Fibroblast of peridontal ligament (primary cell): ENCODE measurements around the gene EMC8.

Source experiments
- DNase-seq: peaks from one replicate; pipeline ENCODE4 v3.0.0-alpha.2; 2010; ENCODE audit errors: extremely low read depth

Gene EMC8

DNA sequence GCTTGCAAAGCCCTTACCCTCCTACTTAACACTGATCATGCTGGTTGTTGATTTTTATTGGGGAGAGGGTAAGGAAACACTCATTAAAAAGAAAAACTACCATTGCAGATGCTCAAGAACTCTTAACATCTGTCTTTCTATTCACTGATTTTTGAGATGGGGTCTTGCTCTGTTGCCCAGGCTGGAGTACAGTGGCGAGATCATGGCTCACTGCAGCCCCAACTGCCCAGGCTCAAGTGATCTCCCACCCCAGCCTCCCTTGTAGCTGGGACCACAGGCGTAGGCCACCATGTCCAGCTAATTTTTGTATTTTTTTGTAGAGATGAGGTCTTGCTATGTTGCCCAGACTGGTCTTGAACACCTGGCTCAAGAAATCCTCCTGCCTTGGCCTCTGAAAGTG, 14.5 kb downstream of the EMC8 start:
- no peak for DNase-seq

DNA sequence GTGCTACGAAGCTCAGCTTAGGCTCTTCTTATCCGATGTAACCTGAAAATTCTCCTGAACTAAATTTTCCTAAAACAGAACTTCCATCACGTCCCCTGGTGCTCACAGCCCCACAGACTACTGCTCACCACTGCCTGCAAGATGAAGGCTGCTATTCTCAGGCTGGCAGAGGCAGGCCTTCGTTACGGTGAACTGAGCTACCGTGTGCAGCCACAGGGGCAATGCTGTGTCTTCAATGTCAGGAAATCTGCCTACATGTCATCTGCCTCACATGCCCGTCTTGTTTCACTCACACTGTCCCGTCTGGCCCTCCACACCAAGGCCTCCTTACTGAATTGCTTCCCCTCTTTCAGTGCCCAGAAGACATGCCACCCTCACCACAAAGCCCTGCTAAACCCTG, 15.9 kb downstream of the EMC8 start:
- no peak for DNase-seq

DNA sequence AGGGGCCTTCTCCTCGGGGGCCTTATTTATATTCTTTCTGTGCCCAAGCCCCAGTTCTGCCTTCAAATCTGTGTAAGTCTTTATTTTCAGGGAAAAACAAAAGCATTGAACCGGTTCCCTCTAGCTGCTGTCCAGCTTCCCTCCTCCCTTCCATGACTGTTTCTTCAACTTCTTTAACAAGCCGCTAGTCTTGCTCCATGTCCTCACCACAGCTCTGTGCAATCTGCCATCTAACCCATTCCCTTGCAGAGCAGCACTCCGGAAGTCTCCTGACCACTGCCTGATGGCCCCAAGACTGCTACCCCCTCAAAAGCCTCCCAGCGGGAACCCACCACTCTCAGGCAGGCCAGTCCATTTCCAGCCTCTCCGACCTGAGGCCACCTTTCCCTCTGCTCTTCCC, 16.9 kb downstream of the EMC8 start:
- DNase-seq = no peak

DNA sequence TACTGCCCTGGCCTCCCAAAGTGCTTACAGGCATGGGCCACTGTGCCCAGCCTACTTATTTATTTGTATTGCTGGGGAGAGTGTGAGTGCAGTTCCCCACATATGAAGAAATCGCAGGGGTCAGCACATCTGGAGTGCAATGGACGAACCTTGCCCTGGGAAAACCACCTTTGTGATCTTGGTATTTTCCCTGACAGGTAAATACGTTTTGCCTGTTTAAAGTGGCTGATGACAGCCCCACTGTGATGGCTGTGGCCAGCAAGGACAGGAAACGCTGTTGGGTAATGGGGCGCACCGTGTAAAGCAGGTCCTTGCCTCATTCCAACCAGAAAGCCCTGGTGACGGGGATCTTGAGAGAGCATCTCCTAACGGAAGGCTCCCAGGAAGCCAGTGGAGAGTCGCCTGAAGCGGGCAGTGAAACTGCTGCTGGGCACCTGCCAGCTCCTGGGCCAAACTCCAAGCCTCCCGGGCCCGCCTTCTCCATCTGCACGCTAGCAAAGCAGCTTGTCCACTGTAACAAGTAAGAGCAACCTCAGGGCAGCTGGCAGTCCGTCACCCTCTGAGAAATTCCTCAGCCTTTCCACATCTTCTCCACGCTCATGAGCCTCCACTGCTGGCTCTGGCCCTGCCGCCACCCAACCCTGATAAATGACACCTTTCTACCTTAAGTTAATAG, 17.5 kb downstream of the EMC8 start:
- DNase-seq = peak; percentile 53

DNA sequence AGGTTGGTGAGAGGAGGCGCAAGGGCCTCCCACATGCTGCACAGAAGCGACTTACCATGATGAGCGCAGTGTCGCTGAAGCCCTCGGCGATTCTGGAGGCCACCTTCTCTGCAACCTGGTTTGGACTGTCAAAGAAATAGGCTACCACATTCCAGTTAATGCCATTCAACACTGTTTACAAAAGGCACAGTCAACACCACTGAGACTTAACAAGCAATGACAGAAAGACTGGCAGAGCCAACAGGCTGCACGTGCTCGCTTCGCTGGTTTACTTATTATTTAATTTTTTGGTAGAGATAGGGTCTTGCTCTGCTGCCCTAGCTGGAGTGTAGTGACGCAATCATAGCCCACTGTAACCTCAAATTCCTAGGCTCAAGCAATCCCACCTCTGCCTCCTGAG, 18.2 kb downstream of the EMC8 start:
- no peak for DNase-seq

DNA sequence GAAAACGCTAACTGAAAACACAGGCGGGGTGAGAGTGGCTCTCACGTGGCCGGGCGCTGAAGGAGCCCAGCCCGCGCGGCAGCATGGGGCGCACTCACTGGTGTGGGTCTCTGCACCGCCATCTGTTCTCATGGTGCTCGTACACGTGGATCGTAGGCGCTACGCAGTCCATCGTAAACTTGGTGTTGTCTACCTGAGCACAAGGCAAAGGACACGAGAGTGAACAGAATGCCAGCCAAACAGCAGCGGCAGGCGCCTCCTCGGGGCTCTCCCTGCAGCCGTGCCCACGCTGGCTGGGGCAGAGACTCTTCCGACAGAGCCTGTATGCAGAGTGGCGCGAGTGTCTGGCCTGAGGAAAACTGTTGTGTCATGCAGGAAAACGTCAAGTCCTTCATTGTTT, 19.1 kb downstream of the EMC8 start:
- no peak for DNase-seq

DNA sequence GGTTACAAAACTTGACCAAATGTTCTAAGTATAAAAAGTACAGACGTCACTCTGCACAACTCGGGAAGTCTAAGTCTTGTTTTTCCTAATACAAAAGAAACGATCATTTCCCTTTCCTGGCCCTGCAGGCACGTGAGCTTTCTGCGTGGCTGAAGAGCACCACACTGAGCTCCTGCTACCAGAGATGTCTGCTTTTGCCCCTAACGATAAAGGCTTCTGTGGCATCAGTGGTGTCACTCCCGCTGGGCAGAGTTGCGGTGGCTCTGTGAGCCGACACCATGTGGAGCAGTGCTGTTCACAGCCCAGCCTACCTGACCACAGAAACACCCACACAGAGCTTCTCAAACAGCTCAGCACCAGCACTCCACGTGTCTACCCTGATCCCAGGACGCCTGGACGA, 20.5 kb downstream of the EMC8 start:
- no peak for DNase-seq

DNA sequence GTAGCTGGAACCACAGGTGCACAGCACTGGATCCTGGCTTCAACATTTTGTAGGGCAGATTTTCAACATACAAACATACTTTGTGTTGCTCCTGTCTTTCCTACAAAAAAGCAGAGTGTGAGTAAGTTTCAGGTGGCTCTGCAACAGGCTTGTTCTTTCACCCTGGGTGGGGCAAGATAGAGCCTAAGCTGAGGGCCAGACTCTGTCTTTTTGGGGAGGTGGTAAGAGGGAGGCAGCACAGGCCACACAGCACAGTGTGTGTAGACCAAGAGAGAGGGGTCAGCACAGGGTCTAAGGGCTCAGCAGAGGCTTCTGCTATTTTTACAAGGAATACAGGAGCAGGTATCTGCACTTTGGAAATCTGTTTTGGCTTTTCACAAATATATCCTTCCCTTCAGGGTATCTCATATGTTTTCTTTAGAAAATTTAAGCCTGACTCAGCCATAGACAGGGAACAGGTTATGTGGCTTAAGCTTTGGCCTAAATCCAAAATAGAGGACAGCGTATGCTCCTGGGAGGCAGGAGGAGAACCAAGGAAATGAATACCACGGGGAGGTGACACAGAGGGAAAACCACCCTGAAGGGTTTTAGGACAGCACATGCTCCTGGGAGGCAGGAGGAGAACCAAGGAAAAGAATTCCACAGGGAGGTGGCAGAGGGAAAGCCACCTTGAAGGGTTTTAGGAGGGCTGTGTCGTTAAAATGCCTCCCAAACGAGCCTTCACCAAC, 21.6 kb downstream of the EMC8 start:
- DNase-seq = no peak

DNA sequence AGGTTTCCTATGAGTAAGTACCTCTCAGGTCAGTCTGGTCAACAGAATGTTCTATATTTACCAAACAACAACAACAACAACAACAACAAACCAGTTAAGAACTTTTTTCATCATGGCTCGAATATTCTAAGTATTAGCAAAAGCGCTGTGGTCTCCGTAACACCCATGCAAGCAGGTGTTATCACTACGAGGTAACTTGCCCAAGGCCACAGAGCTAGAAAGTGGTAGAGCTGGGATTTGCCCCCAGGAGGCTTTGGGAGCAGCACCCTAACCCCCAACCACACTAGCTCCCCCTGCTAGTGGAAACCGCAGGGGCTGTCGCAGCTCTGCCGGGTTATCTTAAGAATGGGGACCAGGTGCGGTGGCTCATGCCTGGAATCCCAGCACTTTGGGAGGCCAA, 24.5 kb downstream of the EMC8 start:
- DNase-seq = no peak

DNA sequence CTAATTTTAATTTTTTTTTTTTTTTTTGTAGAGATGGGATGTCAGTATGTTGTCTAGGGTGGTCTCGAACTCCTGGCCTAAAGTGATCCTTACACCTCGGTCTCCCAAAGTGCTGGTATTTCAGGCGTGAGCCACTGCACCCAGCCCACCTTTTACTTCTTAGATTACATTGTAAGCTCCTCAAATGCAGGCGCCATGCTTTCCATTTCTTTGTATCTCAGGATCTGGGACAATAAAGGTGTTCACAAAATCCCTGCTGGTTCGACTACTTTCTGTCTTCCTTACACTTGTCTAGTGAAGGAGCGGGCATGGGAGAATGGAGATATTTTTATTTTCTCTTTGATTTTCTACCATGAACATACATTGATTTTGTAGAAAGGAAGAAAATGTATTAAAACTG, 25.2 kb downstream of the EMC8 start:
- DNase-seq = no peak

DNA sequence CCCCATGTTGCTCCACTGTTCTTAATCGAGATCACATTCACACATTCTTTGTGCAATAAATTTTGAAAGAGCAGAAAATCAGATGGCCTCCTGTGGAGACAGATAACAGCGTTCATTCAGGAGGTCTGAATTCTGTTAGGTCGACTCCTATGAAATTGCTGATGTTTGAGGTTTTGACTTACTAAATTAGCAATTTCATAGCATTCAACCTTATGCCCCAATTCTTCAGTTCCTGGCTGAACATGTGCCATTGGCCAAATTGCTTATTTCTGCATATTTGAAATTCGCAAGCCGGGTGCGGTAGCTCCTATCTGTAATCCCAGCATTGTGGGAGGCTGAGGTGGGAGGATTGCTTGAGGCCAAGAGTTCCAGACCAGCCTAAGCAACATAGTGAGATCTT, 26.3 kb downstream of the EMC8 start:
- no peak for DNase-seq

DNA sequence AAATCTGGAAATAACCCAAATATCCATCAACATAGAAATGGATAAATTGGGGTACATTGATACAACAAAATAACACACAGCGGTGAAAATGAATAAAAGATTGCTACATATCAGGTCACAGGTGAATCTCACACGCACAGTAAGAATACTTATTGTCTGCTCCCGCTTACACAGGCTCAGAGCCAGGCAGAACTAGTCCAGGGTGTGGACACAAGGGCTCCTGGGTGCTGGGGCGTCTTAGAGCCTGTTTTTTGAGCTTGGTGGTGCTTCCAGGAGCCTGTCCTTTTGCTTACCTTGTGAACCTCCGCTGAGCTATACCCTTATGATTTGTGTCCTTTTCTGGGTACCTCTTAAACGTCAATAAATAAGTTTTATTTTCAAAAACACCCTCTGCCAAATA, 28.6 kb downstream of the EMC8 start:
- no peak for DNase-seq

DNA sequence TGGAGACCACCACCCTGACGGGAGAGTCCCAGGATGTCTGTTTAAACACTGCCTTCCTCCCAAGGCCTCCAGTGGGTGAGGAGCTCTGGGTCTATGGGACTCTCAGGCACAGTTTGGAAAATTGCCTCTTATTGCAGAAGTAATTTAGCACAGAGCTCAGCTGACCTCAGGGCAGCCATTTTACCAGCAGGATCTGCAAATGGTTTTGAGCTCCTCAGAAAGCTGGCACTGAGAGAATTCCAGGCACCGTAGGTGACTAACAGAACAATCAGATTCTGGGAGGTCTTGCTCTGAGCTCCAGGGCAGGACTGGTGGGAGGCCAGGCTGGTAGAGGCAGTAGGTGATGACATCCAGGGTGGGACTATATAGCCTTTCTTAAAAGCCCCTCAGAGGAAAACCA, 31.1 kb downstream of the EMC8 start:
- DNase-seq = no peak

DNA sequence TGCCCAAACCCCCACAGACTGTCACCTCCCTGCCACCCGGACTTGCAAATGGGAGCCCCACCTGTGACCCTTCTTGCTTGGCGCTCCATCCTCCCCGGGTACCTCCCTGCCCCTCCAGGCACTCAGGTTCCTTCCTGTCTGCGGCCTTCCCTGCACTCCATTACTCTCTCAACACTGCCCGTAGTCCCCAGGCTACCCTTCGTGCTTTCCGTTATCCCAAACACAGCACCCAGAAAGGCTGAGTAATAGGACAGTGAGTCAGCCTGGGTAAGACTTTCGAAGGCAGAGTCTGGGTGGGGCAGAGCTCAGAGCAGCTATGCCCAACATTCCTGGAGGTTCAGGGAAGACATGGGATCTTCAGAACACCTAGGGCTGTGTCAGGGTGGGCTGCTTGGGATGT, 31.8 kb downstream of the EMC8 start:
- DNase-seq = peak; percentile 80

DNA sequence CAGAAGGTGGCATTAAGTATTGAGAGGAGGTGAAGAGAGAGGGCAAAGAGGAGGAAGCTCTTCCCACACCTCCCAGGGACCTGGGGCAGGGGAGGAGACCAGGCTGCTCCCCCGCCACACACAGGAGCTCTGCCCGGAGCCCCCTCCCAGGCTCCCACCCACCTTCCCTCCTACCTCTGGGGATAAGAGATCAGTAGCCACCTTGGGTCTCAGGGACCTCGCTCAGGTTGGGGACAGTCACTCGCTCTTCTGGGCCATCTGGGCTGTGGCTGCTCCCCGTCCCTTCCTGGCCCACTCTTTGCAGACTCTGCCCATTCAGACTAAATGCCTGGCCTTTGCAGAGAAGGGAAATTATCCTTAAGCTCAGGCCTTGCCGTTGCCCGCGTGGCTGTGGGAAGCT, 33.6 kb downstream of the EMC8 start:
- no peak for DNase-seq

DNA sequence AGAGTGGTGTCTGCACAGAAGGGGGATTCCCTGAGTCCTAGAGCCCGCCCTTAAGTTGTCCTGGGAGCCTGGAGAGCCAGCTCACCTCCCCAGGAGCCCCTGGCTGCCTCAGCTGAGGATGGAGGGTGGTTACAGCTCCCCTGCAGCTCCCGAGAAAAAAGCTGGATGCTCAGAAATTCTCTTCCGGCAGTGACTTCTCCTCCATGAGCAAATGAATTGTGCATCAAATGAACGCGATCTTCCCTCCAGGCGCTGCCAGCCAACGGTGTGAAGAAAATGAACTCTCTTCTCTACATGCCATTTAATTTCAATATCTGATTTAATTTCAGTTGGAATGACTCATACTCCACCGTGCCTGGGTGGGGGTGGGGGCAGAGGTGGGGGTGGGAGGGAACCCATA, 34.1 kb downstream of the EMC8 start:
- DNase-seq = no peak

DNA sequence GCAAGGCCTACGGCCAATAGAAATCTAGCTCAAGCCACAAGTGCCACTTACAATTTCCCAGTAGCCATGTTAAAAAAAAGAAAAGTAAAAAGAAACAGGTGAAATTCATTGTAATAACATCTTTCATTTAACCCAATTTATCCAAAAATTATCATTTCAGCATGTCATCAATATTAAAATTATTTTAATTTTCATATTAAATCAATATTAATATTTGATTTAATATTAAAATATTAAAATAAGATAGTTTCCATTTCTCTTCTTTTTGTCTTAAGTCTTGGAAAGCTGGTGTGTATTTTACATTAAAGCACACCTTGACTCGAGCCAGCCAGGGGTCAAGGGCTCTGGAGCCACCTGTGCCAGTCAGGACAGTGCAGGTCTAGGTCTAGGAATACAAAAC, 35.7 kb downstream of the EMC8 start:
- no peak for DNase-seq

DNA sequence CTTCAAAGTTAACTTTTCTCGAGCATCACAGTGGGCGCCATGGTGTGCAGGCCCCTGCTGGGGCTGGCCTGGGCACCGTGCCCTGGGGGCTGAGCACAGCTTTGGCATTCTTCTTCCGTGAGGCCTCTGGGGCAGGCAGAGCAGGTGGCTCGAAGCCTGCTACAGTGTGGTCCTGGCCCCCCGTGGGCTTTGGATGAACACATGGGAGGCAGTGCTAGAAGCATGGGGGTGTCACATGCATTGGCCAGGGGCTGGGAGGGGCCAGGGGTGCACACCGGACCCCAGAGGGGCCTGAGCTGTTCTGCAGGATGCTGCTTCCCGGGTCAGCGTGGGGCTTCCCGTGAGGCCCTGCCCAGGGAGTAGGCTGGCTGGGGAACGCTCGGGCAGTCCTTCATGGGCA, 36.4 kb downstream of the EMC8 start:
- DNase-seq = no peak

DNA sequence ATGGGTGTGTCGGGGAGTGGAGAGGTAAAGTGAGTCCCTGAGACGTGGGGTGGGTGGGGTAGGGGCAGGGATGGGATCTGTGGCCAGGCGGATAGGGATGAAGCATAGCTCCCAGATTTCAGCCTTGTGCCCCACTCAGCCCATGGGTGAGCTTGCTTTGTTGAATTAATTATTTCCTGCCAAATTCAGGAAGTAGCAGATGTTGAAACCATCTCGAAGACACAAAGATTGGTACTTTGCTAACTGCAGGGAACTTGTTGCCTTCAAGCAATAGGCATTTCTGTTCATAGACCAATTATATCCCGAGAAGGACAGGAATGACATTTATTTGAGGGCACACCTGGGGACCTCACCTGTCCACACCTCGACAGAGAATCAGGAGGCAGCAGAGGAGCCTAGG, 37.5 kb downstream of the EMC8 start:
- DNase-seq = no peak

DNA sequence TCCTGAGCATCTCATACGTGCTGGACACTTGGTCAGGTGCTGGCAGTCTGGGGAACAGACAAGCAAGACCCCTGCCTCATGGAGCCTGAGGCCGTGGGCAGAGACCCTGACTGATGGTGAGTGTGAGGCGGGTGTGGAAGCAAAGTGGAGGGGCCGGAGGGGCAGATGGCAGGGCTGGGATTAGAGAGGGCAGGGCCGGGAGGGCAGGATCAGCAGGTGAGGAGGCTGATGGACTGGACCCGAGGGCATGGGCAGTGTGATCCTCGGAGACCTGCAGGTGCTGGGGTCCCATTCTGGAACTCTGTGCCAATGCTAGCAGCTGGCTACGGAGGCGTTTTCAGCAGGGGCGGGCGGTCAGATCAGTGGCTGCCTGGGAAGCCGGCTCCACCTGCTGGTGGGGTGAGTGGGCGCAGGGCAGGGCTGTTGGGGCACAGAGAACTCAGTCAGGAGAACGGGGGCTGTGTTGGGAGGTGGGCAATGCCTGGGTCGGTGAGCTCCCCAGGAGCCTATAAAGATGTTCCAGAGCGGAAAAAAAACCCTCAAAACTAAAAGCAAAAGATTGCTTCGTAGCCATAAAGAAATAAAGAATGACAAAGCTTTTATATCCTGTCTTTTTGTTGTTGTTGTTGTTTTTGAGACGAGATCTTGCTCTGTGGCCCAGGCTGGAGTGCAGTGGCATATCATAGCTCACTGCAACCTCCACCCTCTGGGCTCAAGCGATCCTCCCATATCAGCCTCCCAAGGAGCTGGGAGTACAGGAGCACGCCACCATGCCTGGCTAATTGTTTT, 39.5 kb downstream of the EMC8 start:
- no peak for DNase-seq

DNA sequence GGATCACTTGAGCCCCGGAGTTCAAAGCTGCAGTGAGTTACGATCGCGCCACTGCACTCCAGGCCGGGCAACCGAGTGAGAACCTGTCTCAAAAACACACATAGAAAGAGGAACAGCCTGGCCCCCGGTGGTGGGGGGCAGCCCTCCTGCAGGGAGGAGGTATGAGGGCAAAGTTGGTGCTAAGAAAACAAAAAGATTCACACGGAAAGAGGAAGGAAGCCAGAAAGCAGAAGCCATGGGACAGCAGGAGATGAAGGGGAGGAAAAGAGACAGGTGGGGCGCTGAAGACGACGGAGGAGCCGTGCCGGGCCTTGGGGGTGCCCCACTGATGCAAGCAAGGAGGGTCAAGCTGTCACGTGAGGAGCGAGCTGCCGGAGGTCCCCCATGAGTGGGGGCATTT, 40.2 kb downstream of the EMC8 start:
- no peak for DNase-seq

DNA sequence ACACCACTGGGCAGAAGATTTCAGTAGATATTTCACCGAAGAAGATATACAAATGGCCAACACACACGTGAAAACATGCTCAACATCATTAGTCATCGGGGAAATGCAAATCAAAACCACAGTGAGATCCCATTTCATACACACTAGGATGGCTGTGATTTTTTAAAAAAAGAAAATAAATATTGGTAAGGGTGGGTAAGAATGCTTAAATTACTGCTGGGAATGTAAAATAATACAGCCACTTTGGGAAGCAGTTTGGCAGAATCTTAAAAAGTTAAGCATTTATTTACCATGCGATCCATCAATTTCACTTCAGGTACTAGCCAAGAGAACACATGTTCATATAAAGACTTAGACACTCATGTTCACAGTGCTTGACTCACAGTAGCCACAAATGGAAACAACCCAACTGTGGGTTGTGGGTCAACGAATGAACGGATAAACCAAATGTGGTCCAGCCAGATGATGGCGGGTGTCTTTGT, 42.0 kb downstream of the EMC8 start:
- DNase-seq = peak; percentile 95
